ENCODE results near the gene STK36.
"Not testable (repeated sequence)": the region's sequence is repeated elsewhere in the genome, so short reads cannot be mapped to it uniquely, and the experiment has no call there.

The STK36 gene

GRCh38 chr2:218687400-218688060 lies 15.6 kb downstream of the STK36 start:
- TF ChIP-seq CTCF (IDR thresholded peaks at IDR 0.05; ENCODE audit: low read depth, low read length): peak; percentile 94
- H3K4me3 ChIP-seq (replicated peaks in 1 of 2; ENCODE audit: low read depth in 2 of 2, low read length in 2 of 2): not testable (repeated sequence)
- peak; percentile 84 to 90 for DNase-seq (ENCODE audit: low read depth in 2 of 2)

GRCh38 chr2:218691234-218691633 lies 19.3 kb downstream of the STK36 start:
- peak; percentile 17 to 56 for DNase-seq (ENCODE audit: low read depth in 2 of 2)
- no peak for TF ChIP-seq CTCF (IDR thresholded peaks at IDR 0.05; ENCODE audit: low read depth, low read length)
- H3K4me3 ChIP-seq (replicated peaks in 1 of 2; ENCODE audit: low read depth in 2 of 2, low read length in 2 of 2): no peak overlapping the region

- no peak for TF ChIP-seq CTCF (IDR thresholded peaks at IDR 0.05; ENCODE audit: low read depth, low read length)
- DNase-seq (ENCODE audit: low read depth in 2 of 2): peak in 1 of 2 donors; percentile 47
- no peak overlapping the region for H3K4me3 ChIP-seq (replicated peaks in 1 of 2; ENCODE audit: low read depth in 2 of 2, low read length in 2 of 2)
Measured at GRCh38 chr2:218694405-218695145, 22.7 kb downstream of the STK36 start.

- no peak overlapping the region for H3K4me3 ChIP-seq (replicated peaks in 1 of 2; ENCODE audit: low read depth in 2 of 2, low read length in 2 of 2)
- no peak for DNase-seq (ENCODE audit: low read depth in 2 of 2)
- TF ChIP-seq CTCF (IDR thresholded peaks at IDR 0.05; ENCODE audit: low read depth, low read length): no peak
Measured at GRCh38 chr2:218698885-218699284, 27.0 kb downstream of the STK36 start.

- no peak for DNase-seq (ENCODE audit: low read depth in 2 of 2)
- H3K4me3 ChIP-seq (replicated peaks in 1 of 2; ENCODE audit: low read depth in 2 of 2, low read length in 2 of 2): no peak overlapping the region
- no peak for TF ChIP-seq CTCF (IDR thresholded peaks at IDR 0.05; ENCODE audit: low read depth, low read length)
Measured at GRCh38 chr2:218701806-218702205, 29.9 kb downstream of the STK36 start.

- TF ChIP-seq CTCF (IDR thresholded peaks at IDR 0.05; ENCODE audit: low read depth, low read length): no peak
- no peak overlapping the region for H3K4me3 ChIP-seq (replicated peaks in 1 of 2; ENCODE audit: low read depth in 2 of 2, low read length in 2 of 2)
- DNase-seq (ENCODE audit: low read depth in 2 of 2): no peak
Measured at GRCh38 chr2:218703341-218703740, 31.5 kb downstream of the STK36 start.
